HCT116 (cell line): ENCODE data around the gene POFUT2. TPM values are rescaled to one million over a fixed set of nuclear protein-coding genes. Genes with fewer than 3 reads are reported as not detected.
A peak's percentile ranks its signal among the peaks of the same experiment; 100 is the strongest.

ENCODE experiments used
- ATAC-seq: fragments of 200-7000 bp; cut with Tn5 transposase; 2 replicates; pipeline ENCODE4 v1.9.1; 2020; ENCODE audit warnings: mild to moderate bottlenecking, moderate library complexity
- BruUV-seq: library from RNA; stranded (reverse); fragments of 400-500 nt; replicated peaks from 2 replicates; lab custom pipeline; 2021; lab: Mats Ljungman, UMichigan
- CTCF ChIA-PET: fragments of 300-600 bp; sonication (Branson Sonifier 250); formaldehyde crosslinking; loops from one replicate; lab custom pipeline; 2021; ENCODE audit warnings: antibody characterized with exemption; lab: Charles Lee
- POLR2A ChIA-PET: fragments of 300-600, 350-600 bp; sonication (Branson Sonifier 250); formaldehyde crosslinking; loops from one replicate; lab custom pipeline; 2021; ENCODE audit warnings: antibody characterized with exemption; lab: Charles Lee
- RAD21 ChIA-PET, 2 experiments: fragments of 300-600 bp; sonication (Branson Sonifier 250); formaldehyde crosslinking; loops; one replicate each; lab custom pipeline; 2023; ENCODE audit warnings: low total read pairs in 2 of 2; ENCODE audit not compliant: uncharacterized antibody in 2 of 2, unreplicated experiment in 2 of 2, low non-redundant PET in 1 of 2; lab: Charles Lee
- DNase-seq: peaks from one replicate; pipeline ENCODE4 v3.0.0-alpha.2; 2010; ENCODE audit warnings: low read depth, low spot score
- H2AFZ ChIP-seq: fragments of 200-600 bp; shearing (Covaris generic), sonication (generic); 2 replicates; pipeline ENCODE4 v1.6.1; 2017; ENCODE audit warnings: low read depth, mixed run types, mixed read lengths, antibody characterized with exemption, low read length; ENCODE audit not compliant: poor library complexity, severe bottlenecking
- H3K27ac ChIP-seq: 2 replicates; pipeline ENCODE4 v1.5.1; 2012; ENCODE audit warnings: low read depth, low read length
- H3K27me3 ChIP-seq: fragments of 200-600 bp; sonication (generic); 2 replicates; pipeline ENCODE4 v1.6.1; 2016; ENCODE audit warnings: mixed run types, low read length, mixed read lengths; ENCODE audit not compliant: insufficient read depth
- H3K36me3 ChIP-seq, 2 experiments: fragments of 200-500 bp in 1 of 2; fragments of 200-600 bp in 1 of 2; sonication (Bioruptor generic) in 1 of 2; sonication (generic) in 1 of 2; 2 replicates each; pipeline versions ENCODE4 v1.5.1 to v1.6.1; 2014 to 2016; ENCODE audit warnings: low read length in 2 of 2, inconsistent platforms in 1 of 2, mixed read lengths in 1 of 2, mixed run types in 1 of 2; ENCODE audit not compliant: insufficient read depth in 2 of 2, control insufficient read depth in 1 of 2
- H3K4me1 ChIP-seq, 2 experiments: fragments of 200-600 bp in 1 of 2; sonication (generic) in 1 of 2; 2 replicates each; pipeline versions ENCODE4 v1.5.1 to v1.6.1; 2012 to 2017; ENCODE audit warnings: low read length in 2 of 2, inconsistent platforms in 1 of 2, mild to moderate bottlenecking in 1 of 2, mixed read lengths in 1 of 2, mixed run types in 1 of 2, moderate library complexity in 1 of 2; ENCODE audit not compliant: insufficient read depth in 2 of 2, control insufficient read depth in 1 of 2
- H3K4me2 ChIP-seq: fragments of 200-600 bp; sonication (generic); 2 replicates; pipeline ENCODE4 v1.6.1; 2017; ENCODE audit warnings: mixed run types, low read length, mixed read lengths
- H3K4me3 ChIP-seq, 2 experiments: fragments of 200-600 bp in 1 of 2; sonication (generic) in 1 of 2; replicated peaks in 1 of 2; 2 replicates each; pipeline ENCODE4 v1.5.1; 2011 to 2016; ENCODE audit warnings: low read length in 2 of 2, control low read depth in 1 of 2, low read depth in 1 of 2, mild to moderate bottlenecking in 1 of 2, mixed read lengths in 1 of 2, mixed run types in 1 of 2
- H3K79me2 ChIP-seq: fragments of 200-600 bp; sonication (generic); 2 replicates; pipeline ENCODE4 v1.6.1; 2017; ENCODE audit warnings: mild to moderate bottlenecking, mixed run types, low read length, moderate library complexity, mixed read lengths; ENCODE audit not compliant: insufficient read depth
- H3K9ac ChIP-seq: fragments of 200-600 bp; sonication (generic); 2 replicates; pipeline ENCODE4 v1.6.1; 2016; ENCODE audit warnings: low read length, mixed read lengths
- H3K9me2 ChIP-seq: fragments of 200-600 bp; sonication (generic), shearing (Covaris generic); 2 replicates; pipeline ENCODE4 v1.6.1; 2017; ENCODE audit warnings: mixed run types, mild to moderate bottlenecking, moderate library complexity; ENCODE audit not compliant: insufficient read depth
- H3K9me3 ChIP-seq, 2 experiments: fragments of 200-500 bp in 1 of 2; fragments of 200-600 bp in 1 of 2; sonication (Bioruptor generic) in 1 of 2; sonication (generic) in 1 of 2; 2 replicates each; pipeline ENCODE4 v1.6.1; 2014 to 2017; ENCODE audit warnings: low read length in 2 of 2, mixed read lengths in 2 of 2, inconsistent platforms in 1 of 2, low read depth in 1 of 2, mild to moderate bottlenecking in 1 of 2, mixed run types in 1 of 2, moderate library complexity in 1 of 2; ENCODE audit not compliant: control insufficient read depth in 1 of 2, insufficient read depth in 1 of 2
- H4K20me1 ChIP-seq: fragments of 200-600 bp; sonication (generic), shearing (Covaris generic); 2 replicates; pipeline ENCODE4 v1.6.1; 2017; ENCODE audit warnings: mixed run types, mild to moderate bottlenecking, moderate library complexity; ENCODE audit not compliant: insufficient read depth
- ATF3 ChIP-seq: IDR thresholded peaks from 2 replicates; pipeline ENCODE4 v1.6.1; 2012
- CEBPB ChIP-seq: IDR thresholded peaks from 2 replicates; pipeline ENCODE4 v1.6.1; 2012; ENCODE audit warnings: low read depth
- EZH2 ChIP-seq: fragments of 200-600 bp; sonication (generic); IDR thresholded peaks from 2 replicates; pipeline ENCODE4 v1.6.1; 2017; ENCODE audit warnings: antibody characterized with exemption, mixed run types
- FOSL1 ChIP-seq: IDR thresholded peaks from 2 replicates; pipeline ENCODE4 v1.6.1; 2012; ENCODE audit warnings: low read depth
- JUND ChIP-seq: IDR thresholded peaks from 2 replicates; pipeline ENCODE4 v1.6.1; 2012
- POLR2A ChIP-seq: IDR thresholded peaks from 2 replicates; pipeline ENCODE4 v1.7.0; 2011; ENCODE audit warnings: borderline replicate concordance; ENCODE audit not compliant: insufficient read depth, insufficient read length; ENCODE audit errors: extremely low read depth
- RAD21 ChIP-seq: IDR thresholded peaks from 2 replicates; pipeline ENCODE4 v1.6.1; 2012; ENCODE audit warnings: low read depth, mild to moderate bottlenecking
- SIN3A ChIP-seq: IDR thresholded peaks from 2 replicates; pipeline ENCODE4 v1.6.1; 2012; ENCODE audit warnings: low read depth
- SP1 ChIP-seq: IDR thresholded peaks from 2 replicates; pipeline ENCODE4 v1.6.1; 2012; ENCODE audit warnings: low read depth
- SRF ChIP-seq: IDR thresholded peaks from 2 replicates; pipeline ENCODE4 v1.6.1; 2012; ENCODE audit warnings: low read depth
- TCF7L2 ChIP-seq: IDR thresholded peaks from 2 replicates; pipeline ENCODE4 v1.7.0; 2011; ENCODE audit warnings: borderline replicate concordance, inconsistent platforms; ENCODE audit not compliant: insufficient read depth, insufficient read length; ENCODE audit errors: extremely low read depth
- intact Hi-C: fragments of 100-400 bp; cut with micrococcal nuclease; formaldehyde crosslinking; loops from 2 replicates; pipeline ENCODE4 v1.10.0; 2022
- total RNA-seq: library from RNA; stranded (reverse); gene quantifications from one replicate; pipeline ENCODE4 v1.2.1, GENCODE V29; 2021; ENCODE audit not compliant: unreplicated experiment
- TF ChIP-seq, protein P1 (sequence below): IDR thresholded peaks from 2 replicates; pipeline ENCODE4 v1.6.1; 2012; ENCODE audit warnings: low read depth

Gene POFUT2
- total RNA-seq, 1 experiment from 2014 or later, result 20.5 TPM

DNA sequence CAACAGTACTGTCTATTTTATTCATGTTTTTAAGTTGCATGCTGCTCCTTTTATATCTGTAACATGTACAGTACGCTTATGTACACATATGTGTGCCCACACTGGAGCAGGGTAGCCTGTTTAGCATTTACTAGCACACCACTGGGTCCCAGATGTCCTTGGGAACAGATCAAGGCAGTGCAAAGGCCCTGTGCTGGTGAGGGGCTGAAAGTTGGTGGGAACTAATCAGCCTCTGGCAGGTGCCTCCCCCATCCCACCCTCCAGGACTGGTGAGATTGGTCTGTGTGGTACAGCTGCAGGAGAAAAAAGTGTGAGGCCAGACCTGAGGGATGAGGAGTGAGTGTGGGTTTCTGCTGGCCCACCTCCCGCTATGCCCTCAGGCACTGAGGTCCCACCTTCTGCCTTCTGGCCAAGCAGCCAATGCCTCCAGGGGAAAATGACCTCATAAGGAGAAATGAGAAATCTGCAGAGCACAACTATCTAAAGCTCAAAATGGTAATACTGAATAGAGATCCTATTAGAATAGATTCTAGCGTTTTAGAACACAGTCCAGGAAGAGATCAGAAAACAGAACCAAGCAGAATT lies 58.9 kb downstream of the POFUT2 start:
- H4K20me1 ChIP-seq, result no peaks in the 10 kb centered on the region
- ChIA-PET RAD21 (no interaction called here), POLR2A (no interaction called here)
- no peak overlapping the region for H3K27ac ChIP-seq
- H3K27me3 ChIP-seq, result no peaks in the 10 kb centered on the region; the same call in 1 of the 2 replicates
- H3K9me3 ChIP-seq, result no peaks in the 10 kb centered on the region
- DNase-seq (no peak), ATAC-seq (no peak; the same call in 1 of the 2 replicates)
- H3K4me1 ChIP-seq, result peaks cover 27% of the 10 kb centered on the region in 2 experiments
- no peaks in the 10 kb centered on the region for H3K79me2 ChIP-seq
- H3K9me2 ChIP-seq, result no peaks in the 10 kb centered on the region
- TF ChIP-seq EZH2, result no peak
- TF ChIP-seq TCF7L2, result no peak
- TF ChIP-seq, all 23 proteins: peak for 0
- no peak overlapping the region for H3K4me3 ChIP-seq
- no peak overlapping the region for H2AFZ ChIP-seq
- intact Hi-C loops, result no loop called here
- H3K4me2 ChIP-seq, result peak overlapping the region; percentile 47
- H3K36me3 ChIP-seq, result no peaks in the 10 kb centered on the region
- CTCF ChIA-PET, result interaction anchor here (1.3 kb wide), 1 partner anchor 89 kb away, joined by 5 read pairs; no protein-coding TSS in a partner anchor
- no TSS peak for BruUV-seq
- no peak overlapping the region for H3K9ac ChIP-seq

GRCh38 chr21:45228171-45228641 lies 59.5 kb downstream of the POFUT2 start:
- Histone ChIP-seq H3K4me3 (no peak overlapping the region), H2AFZ (no peak overlapping the region), H3K9ac (no peak overlapping the region), H4K20me1 (no peaks in the 10 kb centered on the region), H3K4me2 (peak overlapping the region; percentile 47)
- no TSS peak for BruUV-seq
- TF ChIP-seq JUND (peak; percentile 51), RAD21 (no peak), SIN3A (no peak), ATF3 (no peak), SP1 (0 out of 2 replicates have a peak, but pooled peaks have one; percentile 28), POLR2A (no peak), SRF (no peak), FOSL1 (peak; percentile 45; the same call in 1 of the 2 replicates), TCF7L2 (no peak), CEBPB (no peak)
- TF ChIP-seq, protein P1, sequence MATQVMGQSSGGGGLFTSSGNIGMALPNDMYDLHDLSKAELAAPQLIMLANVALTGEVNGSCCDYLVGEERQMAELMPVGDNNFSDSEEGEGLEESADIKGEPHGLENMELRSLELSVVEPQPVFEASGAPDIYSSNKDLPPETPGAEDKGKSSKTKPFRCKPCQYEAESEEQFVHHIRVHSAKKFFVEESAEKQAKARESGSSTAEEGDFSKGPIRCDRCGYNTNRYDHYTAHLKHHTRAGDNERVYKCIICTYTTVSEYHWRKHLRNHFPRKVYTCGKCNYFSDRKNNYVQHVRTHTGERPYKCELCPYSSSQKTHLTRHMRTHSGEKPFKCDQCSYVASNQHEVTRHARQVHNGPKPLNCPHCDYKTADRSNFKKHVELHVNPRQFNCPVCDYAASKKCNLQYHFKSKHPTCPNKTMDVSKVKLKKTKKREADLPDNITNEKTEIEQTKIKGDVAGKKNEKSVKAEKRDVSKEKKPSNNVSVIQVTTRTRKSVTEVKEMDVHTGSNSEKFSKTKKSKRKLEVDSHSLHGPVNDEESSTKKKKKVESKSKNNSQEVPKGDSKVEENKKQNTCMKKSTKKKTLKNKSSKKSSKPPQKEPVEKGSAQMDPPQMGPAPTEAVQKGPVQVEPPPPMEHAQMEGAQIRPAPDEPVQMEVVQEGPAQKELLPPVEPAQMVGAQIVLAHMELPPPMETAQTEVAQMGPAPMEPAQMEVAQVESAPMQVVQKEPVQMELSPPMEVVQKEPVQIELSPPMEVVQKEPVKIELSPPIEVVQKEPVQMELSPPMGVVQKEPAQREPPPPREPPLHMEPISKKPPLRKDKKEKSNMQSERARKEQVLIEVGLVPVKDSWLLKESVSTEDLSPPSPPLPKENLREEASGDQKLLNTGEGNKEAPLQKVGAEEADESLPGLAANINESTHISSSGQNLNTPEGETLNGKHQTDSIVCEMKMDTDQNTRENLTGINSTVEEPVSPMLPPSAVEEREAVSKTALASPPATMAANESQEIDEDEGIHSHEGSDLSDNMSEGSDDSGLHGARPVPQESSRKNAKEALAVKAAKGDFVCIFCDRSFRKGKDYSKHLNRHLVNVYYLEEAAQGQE, result no peak
- TF ChIP-seq, all 23 proteins: peak for 3
- H3K9me2 ChIP-seq, result no peaks in the 10 kb centered on the region
- H3K27ac ChIP-seq, result no peak overlapping the region
- DNase-seq (peak; percentile 46), ATAC-seq (peak; percentile 87)
- H3K27me3 ChIP-seq, result no peaks in the 10 kb centered on the region; the same call in 1 of the 2 replicates
- H3K9me3 ChIP-seq, result no peaks in the 10 kb centered on the region
- H3K36me3 ChIP-seq, result no peaks in the 10 kb centered on the region
- CTCF ChIA-PET, result interaction anchor here (1.3 kb wide), 1 partner anchor 88 kb away, joined by 5 read pairs; no protein-coding TSS in a partner anchor
- POLR2A ChIA-PET, result no interaction called here
- H3K79me2 ChIP-seq, result no peaks in the 10 kb centered on the region
- RAD21 ChIA-PET, result no interaction called here
- intact Hi-C loops, result no loop called here
- peaks cover 27% of the 10 kb centered on the region in 2 experiments for H3K4me1 ChIP-seq
